ENCODE data around the gene UNK.
"Not testable (repeated sequence)": the region's sequence is repeated elsewhere in the genome, so short reads cannot be mapped to it uniquely, and the experiment has no call there.

Gene UNK

DNA sequence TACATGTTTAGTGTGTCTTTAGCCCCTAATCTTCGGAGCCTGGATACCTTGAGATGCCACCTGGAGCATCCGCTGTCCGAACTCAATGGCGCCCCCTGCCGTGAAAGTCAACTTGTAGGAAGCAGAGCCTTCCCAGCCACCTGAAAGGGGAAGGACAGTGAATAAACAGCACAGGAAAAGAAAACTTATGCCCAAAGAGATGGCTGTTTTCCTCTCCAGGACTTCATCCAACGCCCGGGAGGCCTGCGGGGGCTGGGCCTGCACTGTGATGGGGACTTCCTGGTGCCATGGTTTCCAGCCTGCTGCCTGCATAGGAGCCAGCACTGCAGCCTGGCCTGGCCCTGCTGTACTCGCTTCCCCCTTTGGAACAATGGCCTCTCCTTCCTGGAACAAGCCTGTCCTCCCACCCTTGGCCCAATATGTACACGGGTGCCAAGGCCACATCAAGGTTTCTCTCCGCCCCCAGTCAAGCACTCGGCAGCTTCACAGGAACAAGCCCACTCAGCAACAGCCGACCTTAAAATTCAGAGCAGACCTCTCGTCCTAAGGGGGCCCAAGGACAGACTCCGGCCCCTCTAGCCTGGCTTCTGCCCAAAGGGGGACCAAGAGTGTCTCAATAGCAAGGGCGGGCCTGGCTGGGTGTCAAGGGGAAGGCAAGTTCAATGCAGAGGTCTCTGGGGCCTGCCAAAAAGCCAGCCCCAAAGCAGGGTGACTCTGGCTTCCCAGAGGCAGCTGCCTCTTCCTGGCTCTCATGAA, 64.1 kb downstream of the UNK start:
- TF ChIP-seq, protein P1, sequence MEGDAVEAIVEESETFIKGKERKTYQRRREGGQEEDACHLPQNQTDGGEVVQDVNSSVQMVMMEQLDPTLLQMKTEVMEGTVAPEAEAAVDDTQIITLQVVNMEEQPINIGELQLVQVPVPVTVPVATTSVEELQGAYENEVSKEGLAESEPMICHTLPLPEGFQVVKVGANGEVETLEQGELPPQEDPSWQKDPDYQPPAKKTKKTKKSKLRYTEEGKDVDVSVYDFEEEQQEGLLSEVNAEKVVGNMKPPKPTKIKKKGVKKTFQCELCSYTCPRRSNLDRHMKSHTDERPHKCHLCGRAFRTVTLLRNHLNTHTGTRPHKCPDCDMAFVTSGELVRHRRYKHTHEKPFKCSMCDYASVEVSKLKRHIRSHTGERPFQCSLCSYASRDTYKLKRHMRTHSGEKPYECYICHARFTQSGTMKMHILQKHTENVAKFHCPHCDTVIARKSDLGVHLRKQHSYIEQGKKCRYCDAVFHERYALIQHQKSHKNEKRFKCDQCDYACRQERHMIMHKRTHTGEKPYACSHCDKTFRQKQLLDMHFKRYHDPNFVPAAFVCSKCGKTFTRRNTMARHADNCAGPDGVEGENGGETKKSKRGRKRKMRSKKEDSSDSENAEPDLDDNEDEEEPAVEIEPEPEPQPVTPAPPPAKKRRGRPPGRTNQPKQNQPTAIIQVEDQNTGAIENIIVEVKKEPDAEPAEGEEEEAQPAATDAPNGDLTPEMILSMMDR (IDR thresholded peaks at IDR 0.05; ENCODE audit: borderline replicate concordance, insufficient read depth, low read depth, low read length): peak; percentile 83
- H3K4me3 ChIP-seq (ENCODE audit: low read depth, low read length): no peak overlapping the region

DNA sequence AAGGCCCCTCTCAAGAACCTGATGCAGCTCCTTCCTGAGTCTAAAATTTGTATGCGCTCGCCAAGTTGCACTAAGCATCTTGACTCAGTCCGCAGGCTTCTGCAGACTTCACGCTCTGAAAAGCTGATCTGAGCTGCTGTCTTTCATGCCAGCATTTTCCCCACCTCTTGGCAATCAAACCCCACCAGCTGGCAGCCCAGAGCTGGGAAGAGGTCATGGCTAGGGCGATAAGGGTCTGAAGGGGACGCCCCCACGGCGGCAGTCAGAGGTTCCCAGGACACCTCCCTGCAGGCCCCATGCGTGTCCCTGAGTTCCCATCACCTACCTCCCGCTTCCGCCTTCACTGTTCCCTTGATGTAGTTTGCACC, 64.7 kb downstream of the UNK start:
- TF ChIP-seq, protein P1 (IDR thresholded peaks at IDR 0.05; ENCODE audit: borderline replicate concordance, insufficient read depth, low read depth, low read length): no peak
- H3K4me3 ChIP-seq (ENCODE audit: low read depth, low read length): no peak overlapping the region

DNA sequence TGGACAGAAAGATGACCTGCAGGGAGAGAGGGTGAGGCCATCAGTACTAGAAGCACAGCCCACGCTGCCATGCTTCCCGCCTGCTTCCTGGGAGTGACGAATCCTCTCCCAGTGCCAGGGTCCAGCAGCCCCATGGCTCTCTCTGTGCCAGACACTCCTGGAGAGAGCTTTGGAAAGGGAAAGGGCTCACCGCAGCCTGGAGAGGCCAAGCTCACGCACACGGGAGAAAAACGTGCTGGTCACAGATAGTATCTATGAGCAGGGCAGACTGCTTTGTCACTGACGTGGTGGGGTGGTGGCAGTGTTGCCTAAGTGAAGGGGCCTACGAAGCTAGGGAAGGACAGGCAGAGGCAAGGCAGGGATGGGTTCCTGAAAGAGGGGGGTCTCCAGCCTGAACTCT, 65.1 kb downstream of the UNK start:
- TF ChIP-seq, protein P1 (IDR thresholded peaks at IDR 0.05; ENCODE audit: borderline replicate concordance, insufficient read depth, low read depth, low read length): no peak
- H3K4me3 ChIP-seq (ENCODE audit: low read depth, low read length): no peak overlapping the region

- TF ChIP-seq, protein P1 (IDR thresholded peaks at IDR 0.05; ENCODE audit: borderline replicate concordance, insufficient read depth, low read depth, low read length): no peak
These were observed 66.5 kb downstream of the UNK start for GRCh38 chr17:75850928-75851692.

GRCh38 chr17:75851693-75851991, 67.0 kb downstream of the UNK start:
- H3K4me3 ChIP-seq (ENCODE audit: low read depth, low read length): not testable (repeated sequence)

More at GRCh38 chr17:75850928-75851692, 66.5 kb downstream of the UNK start:
- H3K4me3 ChIP-seq (ENCODE audit: low read depth, low read length): no peak overlapping the region

DNA sequence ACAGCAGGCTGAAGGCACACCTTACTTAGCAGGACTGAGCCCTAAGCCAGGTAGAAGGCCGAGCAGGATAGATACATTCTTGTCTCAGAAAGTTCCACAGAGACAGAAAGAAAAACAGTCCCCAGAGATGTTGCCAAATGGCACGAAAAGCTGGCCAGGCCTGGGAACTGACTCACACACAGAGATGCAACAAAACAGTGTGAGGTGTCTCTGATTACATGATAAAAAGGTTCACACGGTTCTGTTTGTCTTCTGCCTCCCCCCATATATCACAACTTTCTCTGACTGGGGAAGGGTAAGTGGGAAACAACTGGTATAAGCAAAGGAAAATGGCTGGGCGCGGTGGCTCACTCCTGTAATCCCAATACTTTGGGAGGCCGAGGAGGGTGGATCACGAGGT, 68.8 kb downstream of the UNK start:
- no peak overlapping the region for H3K4me3 ChIP-seq (ENCODE audit: low read depth, low read length)
- TF ChIP-seq, protein P1 (IDR thresholded peaks at IDR 0.05; ENCODE audit: borderline replicate concordance, insufficient read depth, low read depth, low read length): no peak

DNA sequence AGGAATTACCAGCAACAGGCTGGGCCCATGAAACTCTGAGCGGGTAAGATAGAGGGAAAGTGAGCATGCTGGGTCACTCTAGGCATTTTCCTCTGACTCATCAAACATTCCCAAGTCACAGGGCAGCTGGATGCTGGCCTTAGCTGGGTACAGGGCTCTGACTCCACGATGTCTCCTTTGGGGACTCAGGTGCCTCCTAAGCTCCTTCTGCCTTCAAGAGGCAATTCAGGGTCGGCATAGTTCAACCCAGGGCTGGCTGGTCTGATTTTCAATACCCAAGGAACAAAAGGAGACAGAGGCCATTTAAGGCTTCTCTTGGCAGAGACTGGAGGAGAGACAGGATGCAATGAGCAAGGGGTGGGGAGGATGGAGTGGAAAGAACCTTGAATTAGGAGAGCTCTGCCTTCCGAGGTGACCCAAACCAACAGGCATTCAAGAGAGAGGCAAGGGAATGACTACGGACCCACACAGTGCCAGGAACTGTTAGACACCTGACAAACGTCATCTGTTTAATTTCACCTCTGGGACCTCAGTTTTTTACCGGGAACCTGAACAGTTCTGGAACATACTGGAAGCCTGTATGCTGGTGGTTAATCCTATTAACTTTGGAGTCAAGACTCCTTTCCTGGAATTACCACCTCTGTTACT, 69.6 kb downstream of the UNK start:
- TF ChIP-seq, protein P1 (IDR thresholded peaks at IDR 0.05; ENCODE audit: borderline replicate concordance, insufficient read depth, low read depth, low read length): no peak
- peak overlapping the region; percentile 50 for H3K4me3 ChIP-seq (ENCODE audit: low read depth, low read length)
